T follicular helper cell (primary cell): ENCODE data around the gene ZKSCAN2.

ENCODE experiments used
- DNase-seq: peaks from one replicate; pipeline ENCODE4 v3.0.0-alpha.2; 2020; ENCODE audit warnings: low read depth

Gene ZKSCAN2

DNA sequence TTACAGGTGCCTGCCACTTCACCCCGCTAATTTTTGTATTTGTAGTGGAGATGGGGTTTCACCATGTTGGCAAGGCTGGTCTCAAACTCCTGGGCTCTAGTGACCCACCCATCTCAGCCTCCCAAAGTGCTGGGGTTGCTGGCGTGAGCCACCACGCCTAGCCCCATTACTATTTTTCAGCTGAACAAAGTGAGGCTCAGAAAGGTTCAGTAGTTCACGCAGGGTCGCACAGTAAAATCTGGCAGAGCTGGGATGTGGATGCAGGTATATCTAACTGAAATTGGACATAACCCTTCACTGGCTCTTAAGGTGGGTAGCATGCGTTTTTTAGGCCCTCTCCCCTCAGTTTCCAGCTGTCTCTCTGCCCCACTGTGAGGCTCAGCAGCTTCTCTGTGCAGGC, 33.7 kb downstream of the ZKSCAN2 start:
- no peak for DNase-seq

- DNase-seq: no peak
These were observed 34.7 kb downstream of the ZKSCAN2 start for GRCh38 chr16:25222959-25223358.

DNA sequence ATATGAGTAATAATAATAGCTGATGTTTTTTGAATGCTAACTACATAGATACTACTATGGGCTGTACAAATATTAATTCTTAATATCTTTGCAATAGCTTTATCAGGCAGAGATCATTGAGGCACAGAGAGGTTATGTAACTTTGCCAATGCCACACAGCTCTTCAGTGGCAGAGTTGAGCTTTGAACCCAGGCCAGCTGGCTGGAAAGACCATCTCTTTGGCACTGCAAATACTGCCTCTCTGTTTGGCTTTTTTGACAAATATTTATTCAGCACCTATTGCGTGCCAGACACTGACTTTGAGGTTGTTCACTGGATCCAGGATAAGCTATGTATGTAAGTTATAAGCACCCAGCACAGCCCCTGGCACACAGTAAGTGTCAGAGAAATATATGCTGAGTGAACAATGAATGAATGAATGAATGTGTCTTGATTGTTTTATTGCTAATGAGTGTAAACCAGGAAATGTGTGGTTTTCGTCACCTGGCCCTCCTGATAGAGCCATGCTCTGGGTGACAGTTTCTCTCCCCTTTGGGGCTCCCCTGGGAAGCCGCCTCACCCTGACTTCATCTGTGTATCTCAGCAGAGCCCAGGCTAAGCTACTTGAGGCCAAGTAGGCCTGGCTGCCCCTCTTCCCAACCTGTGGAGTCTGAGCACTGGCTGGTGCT, 38.4 kb downstream of the ZKSCAN2 start:
- DNase-seq: no peak

DNA sequence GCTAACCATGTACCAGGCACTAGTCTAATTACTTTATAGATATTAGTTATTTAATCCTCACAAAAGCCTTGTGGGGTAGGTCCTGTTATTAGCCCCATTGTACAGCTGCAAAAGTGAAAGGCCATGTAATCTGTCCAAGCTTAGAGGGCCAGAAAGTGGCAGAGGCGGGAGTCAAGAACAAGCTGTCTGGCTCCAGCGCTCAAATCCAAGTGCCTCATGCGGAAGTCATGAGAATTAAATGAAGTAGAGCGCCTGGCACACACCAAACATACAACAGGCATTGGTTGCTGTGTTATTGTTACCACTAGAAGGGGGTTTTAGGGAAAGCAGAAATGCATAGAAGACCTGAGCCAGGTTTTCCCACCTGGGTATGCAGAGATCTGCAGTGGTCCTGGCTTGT, 39.7 kb downstream of the ZKSCAN2 start:
- DNase-seq: no peak

- no peak for DNase-seq
These were observed 40.5 kb downstream of the ZKSCAN2 start for GRCh38 chr16:25217112-25217511.

GRCh38 chr16:25213709-25214397, 43.8 kb downstream of the ZKSCAN2 start:
- no peak for DNase-seq

DNA sequence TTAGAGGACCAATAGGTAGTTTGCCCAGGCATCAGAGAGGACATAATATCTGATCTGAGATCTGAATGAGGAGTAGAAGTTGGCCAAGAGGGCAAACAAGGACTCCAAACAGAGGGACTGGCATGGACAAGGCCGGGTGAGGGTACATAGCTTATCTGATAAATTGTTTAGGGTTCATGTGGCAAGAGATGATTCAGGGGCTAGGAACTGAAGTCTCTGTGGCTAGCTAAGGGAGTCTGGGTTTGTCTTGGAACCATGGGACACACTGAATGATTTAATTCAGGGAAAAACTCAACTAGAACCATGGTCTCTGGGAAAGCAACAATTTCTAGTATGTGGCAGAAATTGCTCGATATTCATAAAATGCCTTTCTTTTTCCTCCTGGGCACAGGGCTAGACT, 45.0 kb downstream of the ZKSCAN2 start:
- no peak for DNase-seq

DNA sequence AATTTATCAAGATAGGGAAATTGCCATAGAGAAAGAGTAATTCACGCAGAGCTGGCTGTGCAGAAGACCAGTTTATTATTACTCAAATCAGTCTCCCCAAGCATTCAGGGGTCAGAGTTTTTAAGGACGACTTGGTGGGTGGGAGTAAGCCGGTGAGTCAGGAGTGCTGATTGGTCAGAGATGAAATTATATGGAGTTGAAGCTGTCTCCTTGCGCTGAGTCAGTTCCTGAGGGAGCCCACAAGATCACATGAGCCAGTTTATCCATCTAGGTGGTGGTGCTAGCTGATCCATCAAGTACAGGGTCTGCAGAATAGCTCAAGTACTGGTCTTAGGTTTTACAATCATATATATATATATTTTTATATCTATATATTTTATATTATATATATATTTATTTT, 46.9 kb downstream of the ZKSCAN2 start:
- DNase-seq: no peak

- DNase-seq: no peak
These were observed 58.2 kb downstream of the ZKSCAN2 start for GRCh38 chr16:25199457-25199856.

GRCh38 chr16:25198021-25198420, 59.6 kb downstream of the ZKSCAN2 start:
- no peak for DNase-seq

DNA sequence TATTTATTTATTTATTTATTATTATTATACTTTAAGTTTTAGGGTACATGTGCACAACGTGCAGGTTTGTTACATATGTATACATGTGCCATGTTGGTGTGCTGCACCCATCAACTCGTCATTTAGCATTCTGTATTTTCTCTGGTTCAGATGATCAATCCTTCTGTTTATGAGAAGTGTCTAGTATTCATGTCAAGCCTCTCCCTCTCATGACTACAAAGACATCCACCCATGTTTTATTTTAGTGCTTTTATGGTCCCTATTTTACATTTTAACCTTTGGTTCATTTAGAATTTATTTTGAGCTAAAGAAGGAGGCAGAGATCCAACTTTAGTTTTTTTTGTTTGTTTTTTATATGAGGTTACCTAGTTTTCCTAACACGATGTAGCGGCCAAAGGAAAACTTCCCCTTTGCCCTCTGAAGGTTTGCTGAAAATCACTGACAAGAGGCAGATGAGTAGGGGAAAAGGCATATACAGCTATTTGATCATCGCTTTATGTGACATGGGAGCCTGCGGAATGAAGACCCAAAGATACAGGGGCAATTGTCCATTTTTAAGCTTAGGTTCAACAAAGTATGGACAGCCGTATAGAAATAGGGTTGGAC, 63.3 kb downstream of the ZKSCAN2 start:
- no peak for DNase-seq

DNA sequence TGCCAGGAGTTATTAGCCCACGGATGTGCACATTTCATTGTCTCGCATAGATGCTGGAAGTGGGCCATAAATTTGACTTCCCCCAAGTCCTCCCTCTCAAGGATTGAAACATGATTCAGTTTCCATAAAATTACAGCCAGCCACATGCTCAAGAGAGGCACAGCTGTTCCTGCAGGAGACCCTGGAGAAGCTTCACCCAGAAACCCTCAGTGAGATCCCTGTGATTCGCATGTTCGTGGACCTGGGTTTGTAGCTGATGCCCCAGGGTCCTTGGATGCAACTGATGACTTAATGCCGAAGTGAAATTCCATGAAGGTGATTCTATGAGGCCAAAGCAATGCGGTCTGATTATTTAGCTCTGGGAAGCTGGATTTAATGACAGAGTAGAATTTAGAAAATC, 65.5 kb downstream of the ZKSCAN2 start:
- DNase-seq: no peak

- DNase-seq: no peak
These were observed 68.3 kb downstream of the ZKSCAN2 start for GRCh38 chr16:25189305-25189704.

GRCh38 chr16:25187491-25187795, 70.2 kb downstream of the ZKSCAN2 start:
- DNase-seq: no peak
